K562 (cell line): ENCODE data around the gene GRM5. TPM values are rescaled to one million over a fixed set of nuclear protein-coding genes. Genes with fewer than 3 reads are reported as not detected.

ENCODE experiments used
- ATAC-seq: fragments of 200-7000 bp; cut with Tn5 transposase; 3 replicates; pipeline ENCODE4 v1.9.1; 2020; ENCODE audit warnings: moderate library complexity
- BruUV-seq: library from RNA; stranded (reverse); fragments of 400-500 nt; replicated peaks from 2 replicates; lab custom pipeline; 2021; lab: Mats Ljungman, UMichigan
- CTCF ChIA-PET: fragments of 300-600 bp; formaldehyde crosslinking; extraction: SDS; loops from one replicate; lab custom pipeline; 2021; ENCODE audit warnings: low intra/inter-chr PET ratio; lab: Yijun Ruan, JAX
- POLR2A ChIA-PET: fragments of 300-600, 350-650 bp; sonication (Branson Sonifier 250); formaldehyde crosslinking; extraction: SDS; loops from one replicate; lab custom pipeline; 2021; ENCODE audit warnings: antibody characterized with exemption, inconsistent platforms; lab: Yijun Ruan, JAX
- DNase-seq, 4 experiments: peaks; one replicate each; pipeline versions ENCODE4 v3.0.0 to v3.0.0-alpha.2; 2011 to 2018; ENCODE audit warnings: low spot score in 3 of 4, mixed read lengths in 3 of 4; ENCODE audit errors: extremely low read depth in 1 of 4
- FAIRE-seq: peaks from 2 replicates; lab custom pipeline; 2011; peaks lifted over from hg19 to GRCh38; lab: Jason Lieb, UNC
- H2AFZ ChIP-seq: 2 replicates; pipeline ENCODE4 v1.6.0; 2011; ENCODE audit warnings: low read depth, low read length, control low read depth, inconsistent platforms
- H3K27ac ChIP-seq: fragments of 200-600 bp; 3 replicates; pipeline ENCODE4 v1.8.0; 2011; ENCODE audit warnings: low read depth, mild to moderate bottlenecking, control low read depth, inconsistent platforms, low read length, moderate library complexity, mixed read lengths; ENCODE audit errors: extremely low read depth
- H3K27me3 ChIP-seq, 2 experiments: fragments of 300-600 bp in 1 of 2; 2 replicates in 1 of 2; 3 replicates in 1 of 2; pipeline versions ENCODE4 v1.6.0 to v1.8.0; 2011; ENCODE audit warnings: inconsistent platforms in 2 of 2, low read length in 2 of 2, mild to moderate bottlenecking in 1 of 2, mixed read lengths in 1 of 2, moderate library complexity in 1 of 2; ENCODE audit not compliant: control insufficient read depth in 2 of 2, insufficient read depth in 2 of 2
- H3K36me3 ChIP-seq: fragments of 300-600 bp; 3 replicates; pipeline ENCODE4 v1.8.0; 2011; ENCODE audit warnings: mild to moderate bottlenecking, low read length, inconsistent platforms; ENCODE audit not compliant: control insufficient read depth, insufficient read depth
- H3K4me1 ChIP-seq, 2 experiments: fragments of 200-600 bp in 1 of 2; replicated peaks in 1 of 2; 2 replicates in 1 of 2; 3 replicates in 1 of 2; pipeline versions ENCODE4 v1.5.1 to v1.8.0; 2011; ENCODE audit warnings: inconsistent platforms in 2 of 2, low read length in 2 of 2, mild to moderate bottlenecking in 1 of 2, mixed read lengths in 1 of 2, moderate library complexity in 1 of 2; ENCODE audit not compliant: control insufficient read depth in 2 of 2, insufficient read depth in 2 of 2
- H3K4me2 ChIP-seq: 2 replicates; pipeline ENCODE4 v1.6.1; 2011; ENCODE audit warnings: low read length, control low read depth, inconsistent platforms, mixed read lengths; ENCODE audit not compliant: insufficient read depth
- H3K4me3 ChIP-seq: fragments of 200-600 bp; sonication (generic), shearing (Covaris generic); 2 replicates; pipeline ENCODE4 v1.5.1; 2016; ENCODE audit warnings: control low read depth, inconsistent platforms
- H3K79me2 ChIP-seq: fragments of 200-600 bp; 3 replicates; pipeline ENCODE4 v1.8.0; 2011; ENCODE audit warnings: low read length, inconsistent platforms; ENCODE audit not compliant: control insufficient read depth, insufficient read depth
- H3K9ac ChIP-seq, 2 experiments: 2 replicates each; pipeline versions ENCODE4 v1.6.0 to v1.6.1; 2011; ENCODE audit warnings: low read depth in 2 of 2, low read length in 2 of 2, control low read depth in 1 of 2, inconsistent platforms in 1 of 2, mild to moderate bottlenecking in 1 of 2, mixed read lengths in 1 of 2; ENCODE audit not compliant: insufficient read depth in 1 of 2
- H3K9me1 ChIP-seq: one replicate; pipeline ENCODE4 v1.6.0; 2011; ENCODE audit warnings: inconsistent platforms, mild to moderate bottlenecking, low read length, moderate library complexity; ENCODE audit not compliant: control insufficient read depth, insufficient read depth
- H3K9me3 ChIP-seq: replicated peaks from 2 replicates; pipeline ENCODE4 v1.5.1; 2011; ENCODE audit warnings: low read depth, low read length, inconsistent platforms; ENCODE audit not compliant: control insufficient read depth, insufficient read depth
- H4K20me1 ChIP-seq: replicated peaks from 2 replicates; pipeline ENCODE4 v1.6.1; 2011; ENCODE audit warnings: low read length, inconsistent platforms, mixed read lengths; ENCODE audit not compliant: control insufficient read depth, insufficient read depth
- CHD4 ChIP-seq: fragments of 200-600 bp; sonication (generic); IDR thresholded peaks from 3 replicates; pipeline ENCODE4 v1.6.1; 2012; ENCODE audit warnings: low read depth, mild to moderate bottlenecking, mixed read lengths, low read length, inconsistent platforms; ENCODE audit not compliant: insufficient read depth, insufficient replicate concordance, poor library complexity, severe bottlenecking
- HMG20A ChIP-seq: fragments of 450-650 bp; formaldehyde crosslinking; conservative IDR thresholded peaks from 2 replicates; pipeline ENCODE4 v1.4.0; 2020; ENCODE audit warnings: mild to moderate bottlenecking, mixed read lengths
- RFX1 ChIP-seq: fragments of 450-650 bp; IDR thresholded peaks from 2 replicates; pipeline ENCODE4 v1.6.1; 2016; ENCODE audit warnings: mild to moderate bottlenecking, moderate library complexity
- ZBTB40 ChIP-seq, 2 experiments: fragments of 450-650 bp in 1 of 2; sonication (generic) in 1 of 2; formaldehyde crosslinking in 1 of 2; IDR thresholded peaks; 2 replicates each; pipeline versions ENCODE4 v1.7.1 to v1.9.0; 2016 to 2022; ENCODE audit warnings: inconsistent platforms in 1 of 2, mild to moderate bottlenecking in 1 of 2, missing genetic modification reagents in 1 of 2
- WGBS: fragments of 100-300 bp; shearing (Covaris generic); methylation state at CpG from one replicate; pipeline ENCODE4 v1.1.6; 2016; ENCODE audit warnings: low coverage, mixed read lengths; ENCODE audit not compliant: insufficient coverage; ENCODE audit errors: missing lambda C conversion rate; 5-methylcytosine and 5-hydroxymethylcytosine counted together
- in situ Hi-C: fragments of 300-500 bp; cut with MboI; formaldehyde crosslinking; loops from 4 replicates; pipeline ENCODE4 v1.15.0; 2018; ENCODE audit warnings: inconsistent platforms, mixed read lengths
- intact Hi-C: fragments of 100-400 bp; cut with micrococcal nuclease; formaldehyde crosslinking; loops from 2 replicates; pipeline ENCODE4 v1.14.2; 2022
- polyA plus RNA-seq, 8 experiments: library from polyadenylated mRNA; depleted of rRNA in 4 of 8; stranded (reverse) in 5 of 8; unstranded in 3 of 8; fragments of >200 nt; fragmentation: Nextera tagmentation in 2 of 8; fragmentation: Illumina TruSeq in 1 of 8; extraction: Ambion mirVana in 2 of 8; extraction: Trizol in 1 of 8; gene quantifications; 2 replicates each; pipeline versions ENCODE4 v1.2.1 to v1.2.3, GENCODE V29; 2011 to 2014; ENCODE audit warnings: inconsistent platforms in 1 of 8, missing spikeins in 1 of 8
- total RNA-seq, 7 experiments: library from RNA; depleted of rRNA in 6 of 7; stranded (reverse); fragments of >200 nt in 6 of 7; fragmentation: Illumina TruSeq in 2 of 7; extraction: Trizol in 2 of 7; gene quantifications; 2 replicates each; pipeline versions ENCODE4 v1.2.1 to v1.2.3, GENCODE V29; 2011 to 2021; ENCODE audit warnings: low replicate concordance in 1 of 7
- TF ChIP-seq, protein P1 (sequence below): fragments of 450-650 bp; formaldehyde crosslinking; IDR thresholded peaks from 2 replicates; pipeline ENCODE4 v1.4.0; 2020; ENCODE audit warnings: mild to moderate bottlenecking, moderate library complexity

Gene GRM5
- total and polyA plus RNA-seq, 9 of the 15 experiments (the other 6 are each of a cell fraction or from before 2014, with no cell fraction given): not detected

- TF ChIP-seq HMG20A (no peak), CHD4 (no peak)
- TF ChIP-seq, all 486 proteins: peak for 0
These were observed 469.0 kb downstream of the GRM5 start (continued) for GRCh38 chr11:88596786-88597185.

- Histone ChIP-seq H3K4me3 (no peak overlapping the region), H3K27ac (no peak overlapping the region), H3K9ac (no peak overlapping the region), H3K9me3 (no peaks in the 10 kb centered on the region), H3K36me3 (no peaks in the 10 kb centered on the region), H3K4me2 (no peak overlapping the region), H2AFZ (peak overlapping the region; percentile 59; the same call in 1 of the 2 replicates), H3K4me1 (no peaks in the 10 kb centered on the region), H3K9me1 (no peaks in the 10 kb centered on the region), H3K79me2 (no peaks in the 10 kb centered on the region), H4K20me1 (no peaks in the 10 kb centered on the region), H3K27me3 (no peaks in the 10 kb centered on the region)
- no peak for FAIRE-seq
- intact Hi-C loops: no loop called here
- BruUV-seq: no TSS peak
- no peak for DNase-seq
- in situ Hi-C loops: no loop called here
- 27% methylated on average over 2 of the region's 2 CpGs for WGBS
- CTCF ChIA-PET: no interaction called here
- no peak; the same call in 2 of the 3 replicates for ATAC-seq
- POLR2A ChIA-PET: no interaction called here
- TF ChIP-seq RFX1: peak; percentile 69
- TF ChIP-seq, protein P1, sequence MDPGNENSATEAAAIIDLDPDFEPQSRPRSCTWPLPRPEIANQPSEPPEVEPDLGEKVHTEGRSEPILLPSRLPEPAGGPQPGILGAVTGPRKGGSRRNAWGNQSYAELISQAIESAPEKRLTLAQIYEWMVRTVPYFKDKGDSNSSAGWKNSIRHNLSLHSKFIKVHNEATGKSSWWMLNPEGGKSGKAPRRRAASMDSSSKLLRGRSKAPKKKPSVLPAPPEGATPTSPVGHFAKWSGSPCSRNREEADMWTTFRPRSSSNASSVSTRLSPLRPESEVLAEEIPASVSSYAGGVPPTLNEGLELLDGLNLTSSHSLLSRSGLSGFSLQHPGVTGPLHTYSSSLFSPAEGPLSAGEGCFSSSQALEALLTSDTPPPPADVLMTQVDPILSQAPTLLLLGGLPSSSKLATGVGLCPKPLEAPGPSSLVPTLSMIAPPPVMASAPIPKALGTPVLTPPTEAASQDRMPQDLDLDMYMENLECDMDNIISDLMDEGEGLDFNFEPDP: no peak
- peak; percentile 94 for TF ChIP-seq ZBTB40 (IDR thresholded peaks at IDR 0.05)
- peak; percentile 80 for TF ChIP-seq ZBTB40 (CRISPR knock-in tag; IDR thresholded peaks at IDR 0.05)
These were observed 471.4 kb downstream of the GRM5 start for GRCh38 chr11:88594274-88594950.
